SK-N-SH (cell line): ENCODE results near the gene SMIM14. TPM values are rescaled to one million over a fixed set of nuclear protein-coding genes. Genes with fewer than 3 reads are reported as not detected.

Experiments used
- CTCF ChIA-PET: fragments of 300-600, 350-600 bp; formaldehyde crosslinking; extraction: SDS; loops from one replicate; lab custom pipeline; 2021; lab: Yijun Ruan, JAX
- POLR2A ChIA-PET: fragments of 350-600 bp; sonication (Branson Sonifier 250); formaldehyde crosslinking; extraction: SDS; loops from one replicate; lab custom pipeline; 2020; ENCODE audit warnings: antibody characterized with exemption, inconsistent platforms; lab: Yijun Ruan, JAX
- DNase-seq: peaks from one replicate; pipeline ENCODE4 v3.0.0; 2012
- H2AFZ ChIP-seq: fragments of 200-600 bp; sonication (generic); 2 replicates; pipeline ENCODE4 v1.8.1; 2016; ENCODE audit warnings: antibody characterized with exemption, mild to moderate bottlenecking, low read depth
- H3F3A ChIP-seq: fragments of 200-600 bp; sonication (generic); replicated peaks from 2 replicates; pipeline ENCODE3; 2016; ENCODE audit warnings: antibody characterized with exemption, mild to moderate bottlenecking; ENCODE audit not compliant: insufficient read depth
- H3K27ac ChIP-seq, 2 experiments: fragments of 200-500 bp in 1 of 2; fragments of 200-600 bp in 1 of 2; sonication (Bioruptor generic) in 1 of 2; sonication (generic), shearing (Covaris generic) in 1 of 2; 2 replicates each; pipeline versions ENCODE4 v1.5.1 to v1.6.1; 2014 to 2016; ENCODE audit warnings: low read depth in 2 of 2, inconsistent platforms in 1 of 2, low read length in 1 of 2, mild to moderate bottlenecking in 1 of 2, mixed read lengths in 1 of 2
- H3K27me3 ChIP-seq: fragments of 200-600 bp; sonication (generic), shearing (Covaris generic); 2 replicates; pipeline ENCODE4 v1.6.1; 2016; ENCODE audit warnings: mixed run types; ENCODE audit not compliant: insufficient read depth
- H3K36me3 ChIP-seq, 2 experiments: fragments of 200-500 bp in 1 of 2; fragments of 200-600 bp in 1 of 2; sonication (Bioruptor generic) in 1 of 2; sonication (generic) in 1 of 2; replicated peaks in 1 of 2; 2 replicates each; pipeline versions ENCODE3 to v1.5.1; 2014 to 2016; ENCODE audit warnings: low read length in 1 of 2, mild to moderate bottlenecking in 1 of 2; ENCODE audit not compliant: insufficient read depth in 2 of 2, control insufficient read depth in 1 of 2
- H3K4me1 ChIP-seq, 2 experiments: fragments of 200-500 bp in 1 of 2; fragments of 200-600 bp in 1 of 2; sonication (Bioruptor generic) in 1 of 2; sonication (generic), shearing (Covaris generic) in 1 of 2; 2 replicates each; pipeline versions ENCODE4 v1.5.1 to v1.6.1; 2014 to 2016; ENCODE audit warnings: low read depth in 1 of 2, low read length in 1 of 2, mixed run types in 1 of 2; ENCODE audit not compliant: insufficient read depth in 2 of 2, control insufficient read depth in 1 of 2
- H3K4me2 ChIP-seq: fragments of 200-600 bp; sonication (generic), shearing (Covaris generic); 2 replicates; pipeline ENCODE4 v1.6.1; 2017; ENCODE audit warnings: mixed run types
- H3K4me3 ChIP-seq, 2 experiments: fragments of 200-500 bp in 1 of 2; fragments of 200-600 bp in 1 of 2; sonication (Bioruptor generic) in 1 of 2; sonication (generic), shearing (Covaris generic) in 1 of 2; 2 replicates each; pipeline versions ENCODE4 v1.5.1 to v1.8.1; 2014 to 2016; ENCODE audit warnings: low read depth in 2 of 2, inconsistent platforms in 1 of 2, low read length in 1 of 2, mild to moderate bottlenecking in 1 of 2, mixed read lengths in 1 of 2, moderate library complexity in 1 of 2
- H3K79me2 ChIP-seq: fragments of 200-600 bp; sonication (generic); 2 replicates; pipeline ENCODE4 v1.8.1; 2017; ENCODE audit warnings: mild to moderate bottlenecking; ENCODE audit not compliant: insufficient read depth
- H3K9ac ChIP-seq: fragments of 200-600 bp; sonication (generic); 2 replicates; pipeline ENCODE4 v1.6.1; 2017; ENCODE audit warnings: mixed run types
- H3K9me2 ChIP-seq: fragments of 200-600 bp; sonication (generic); 2 replicates; pipeline ENCODE4 v1.6.1; 2017; ENCODE audit warnings: mixed run types
- H3K9me3 ChIP-seq: fragments of 200-600 bp; sonication (generic); 2 replicates; pipeline ENCODE4 v1.6.1; 2017; ENCODE audit warnings: mixed run types, mild to moderate bottlenecking, moderate library complexity
- H4K20me1 ChIP-seq: fragments of 200-600 bp; sonication (generic); 2 replicates; pipeline ENCODE4 v1.6.1; 2017; ENCODE audit warnings: mild to moderate bottlenecking, mixed run types; ENCODE audit not compliant: insufficient read depth
- CHD2 ChIP-seq: fragments of 150-350 bp; IDR thresholded peaks from 2 replicates; pipeline ENCODE4 v1.6.1; 2018; ENCODE audit warnings: low read length; ENCODE audit not compliant: partially characterized antibody
- ELF1 ChIP-seq: IDR thresholded peaks from 2 replicates; pipeline ENCODE4 v1.4.0; 2012
- EP300 ChIP-seq, 2 experiments: IDR thresholded peaks; 2 replicates each; pipeline versions ENCODE4 v1.4.0 to v1.6.1; 2012; ENCODE audit warnings: borderline replicate concordance in 1 of 2, low read depth in 1 of 2, low read length in 1 of 2
- FOXJ3 ChIP-seq: sonication (generic); formaldehyde crosslinking; IDR thresholded peaks from 2 replicates; pipeline ENCODE4 v1.5.1; 2020; ENCODE audit warnings: mild to moderate bottlenecking, missing genetic modification reagents
- GABPA ChIP-seq: IDR thresholded peaks from 2 replicates; pipeline ENCODE4 v1.4.0; 2012; ENCODE audit warnings: low read depth, mild to moderate bottlenecking
- GATA2 ChIP-seq: sonication (generic); formaldehyde crosslinking; IDR thresholded peaks from 2 replicates; pipeline ENCODE4 v1.5.0; 2020; ENCODE audit warnings: mild to moderate bottlenecking, missing genetic modification reagents
- JUND ChIP-seq: IDR thresholded peaks from 2 replicates; pipeline ENCODE4 v1.4.0; 2012
- MAX ChIP-seq: IDR thresholded peaks from 2 replicates; pipeline ENCODE4 v1.4.0; 2012; ENCODE audit warnings: low read depth
- NFIC ChIP-seq: IDR thresholded peaks from 2 replicates; pipeline ENCODE4 v1.4.0; 2012; ENCODE audit warnings: borderline replicate concordance
- NRF1 ChIP-seq: IDR thresholded peaks from 2 replicates; pipeline ENCODE4 v1.6.1; 2012; ENCODE audit warnings: low read depth, mild to moderate bottlenecking, low read length
- POLR2AphosphoS5 ChIP-seq: IDR thresholded peaks from 2 replicates; pipeline ENCODE4 v1.6.1; 2012; ENCODE audit warnings: low read depth, low read length
- RCOR1 ChIP-seq: fragments of 150-350 bp; IDR thresholded peaks from 2 replicates; pipeline ENCODE4 v1.6.1; 2017; ENCODE audit warnings: antibody characterized with exemption, low read length
- SMC3 ChIP-seq: IDR thresholded peaks from 2 replicates; pipeline ENCODE4 v1.6.1; 2012; ENCODE audit warnings: low read depth, low read length, improper control_type of control experiment
- TAF1 ChIP-seq: IDR thresholded peaks from 2 replicates; pipeline ENCODE4 v1.6.1; 2012; ENCODE audit warnings: low read depth, mild to moderate bottlenecking, low read length, moderate library complexity, borderline replicate concordance
- TEAD4 ChIP-seq: IDR thresholded peaks from 2 replicates; pipeline ENCODE4 v1.4.0; 2012; ENCODE audit warnings: mild to moderate bottlenecking, borderline replicate concordance; ENCODE audit not compliant: insufficient read depth
- USF1 ChIP-seq: IDR thresholded peaks from 2 replicates; pipeline ENCODE4 v1.4.0; 2012; ENCODE audit warnings: low read depth, borderline replicate concordance
- USF2 ChIP-seq: fragments of 150-350 bp; IDR thresholded peaks from 2 replicates; pipeline ENCODE4 v1.6.1; 2017; ENCODE audit warnings: antibody characterized with exemption, low read length, low read depth, borderline replicate concordance
- ZBTB33 ChIP-seq: IDR thresholded peaks from 2 replicates; pipeline ENCODE4 v1.4.0; 2012; ENCODE audit warnings: low read depth, borderline replicate concordance
- WGBS: methylation state at CpG from one replicate; pipeline ENCODE4 v1.1.6; 2017; ENCODE audit warnings: low lambda C conversion rate; 5-methylcytosine and 5-hydroxymethylcytosine counted together
- polyA plus RNA-seq, 3 experiments: library from polyadenylated mRNA; depleted of rRNA; stranded (reverse); fragments of >200 nt; gene quantifications; 2 replicates each; pipeline ENCODE4 v1.2.3, GENCODE V29; 2012

Gene SMIM14
- polyA plus RNA-seq, 1 of the 3 experiments (the other 2 are of a cell fraction), result 12.6 TPM

- WGBS, result 96% methylated on average over 5 of the region's 5 CpGs
Measured at GRCh38 chr4:39574946-39575345, 63.7 kb downstream of the SMIM14 start.

GRCh38 chr4:39571504-39571903, 67.2 kb downstream of the SMIM14 start:
- H3F3A ChIP-seq, result peaks cover 12% of the 10 kb centered on the region
- H3K36me3 ChIP-seq, result peaks cover 0 to 4% of the 10 kb centered on the region in 2 experiments
- no peaks in the 10 kb centered on the region for H3K9me2 ChIP-seq
- no peak for DNase-seq
- H3K79me2 ChIP-seq, result no peaks in the 10 kb centered on the region
- H3K4me3 ChIP-seq, result no peak overlapping the region
- WGBS, result 89% methylated on average over 6 of the region's 6 CpGs
- no peak overlapping the region for H3K27ac ChIP-seq
- H3K4me1 ChIP-seq, result no peaks in the 10 kb centered on the region
- TF ChIP-seq NFIC (no peak), GATA2 (CRISPR knock-in tag) (no peak), USF1 (no peak), FOXJ3 (CRISPR knock-in tag) (no peak), CHD2 (no peak), RCOR1 (no peak), POLR2AphosphoS5 (no peak)
- ChIA-PET POLR2A (no interaction called here), CTCF (no interaction called here)
- H3K9me3 ChIP-seq, result no peaks in the 10 kb centered on the region
- no peaks in the 10 kb centered on the region for H4K20me1 ChIP-seq
- no peak overlapping the region for H3K9ac ChIP-seq
- no peaks in the 10 kb centered on the region for H3K27me3 ChIP-seq
- no peak overlapping the region for H2AFZ ChIP-seq
- H3K4me2 ChIP-seq, result no peak overlapping the region

More at GRCh38 chr4:39574946-39575345, 63.7 kb downstream of the SMIM14 start:
- TF ChIP-seq JUND, result no peak
- no peak for TF ChIP-seq GABPA
- no peak for TF ChIP-seq TAF1
- TF ChIP-seq ELF1, result no peak
- TF ChIP-seq GATA2 (CRISPR knock-in tag), result no peak
- TF ChIP-seq MAX, result no peak
- TF ChIP-seq ZBTB33, result no peak
- TF ChIP-seq USF2, result no peak
- no peak for TF ChIP-seq FOXJ3 (CRISPR knock-in tag)
- no peak for TF ChIP-seq SMC3
- no peak for TF ChIP-seq TEAD4
- TF ChIP-seq EP300 (IDR thresholded peaks at IDR 0.05; ENCODE audit: borderline replicate concordance in 1 of 2, low read depth in 1 of 2, low read length in 1 of 2), result no peak
- TF ChIP-seq NRF1, result no peak
- no peaks in the 10 kb centered on the region for H4K20me1 ChIP-seq
- H3K4me1 ChIP-seq, result no peaks in the 10 kb centered on the region
- H3K4me2 ChIP-seq, result no peak overlapping the region
- no peaks in the 10 kb centered on the region for H3K79me2 ChIP-seq
- H3K36me3 ChIP-seq, result peaks cover 0 to 5% of the 10 kb centered on the region in 2 experiments
- no peaks in the 10 kb centered on the region for H3K9me3 ChIP-seq
- DNase-seq, result no peak
- no peak overlapping the region for H3K4me3 ChIP-seq
- H3K27ac ChIP-seq, result no peak overlapping the region
- no peak overlapping the region for H2AFZ ChIP-seq
- peaks cover 7% of the 10 kb centered on the region for H3F3A ChIP-seq
- ChIA-PET POLR2A (no interaction called here), CTCF (no interaction called here)
- no peaks in the 10 kb centered on the region for H3K9me2 ChIP-seq
- no peak overlapping the region for H3K9ac ChIP-seq
- no peaks in the 10 kb centered on the region for H3K27me3 ChIP-seq
